22Rv1 (cell line): ENCODE measurements around the gene LCN1.

Experiments used
- H3K27ac ChIP-seq: fragments of 450-650 bp; 2 replicates; pipeline ENCODE4 v1.5.1; 2017
- CTCF ChIP-seq: fragments of 450-650 bp; IDR thresholded peaks from 2 replicates; pipeline ENCODE4 v1.5.1; 2017; ENCODE audit warnings: mild to moderate bottlenecking
- ZFX ChIP-seq: fragments of 450-650 bp; IDR thresholded peaks from 2 replicates; pipeline ENCODE4 v1.6.1; 2017; ENCODE audit warnings: antibody characterized with exemption, borderline replicate concordance

LCN1 gene

GRCh38 chr9:135522137-135522877, 1.1 kb downstream of the LCN1 start:
- no peak overlapping the region for H3K27ac ChIP-seq
- TF ChIP-seq ZFX: no peak
- TF ChIP-seq CTCF: no peak

GRCh38 chr9:135522931-135523330, 1.7 kb downstream of the LCN1 start:
- TF ChIP-seq CTCF (no peak), ZFX (no peak)

GRCh38 chr9:135523521-135524129, 2.4 kb downstream of the LCN1 start:
- TF ChIP-seq CTCF (no peak), ZFX (no peak)
- no peak overlapping the region for H3K27ac ChIP-seq

More at GRCh38 chr9:135522931-135523330, 1.7 kb downstream of the LCN1 start:
- H3K27ac ChIP-seq: no peak overlapping the region

- no peak for TF ChIP-seq ZFX
- TF ChIP-seq CTCF: no peak
- H3K27ac ChIP-seq: no peak overlapping the region
Measured at GRCh38 chr9:135524130-135524861, 3.1 kb downstream of the LCN1 start.

- H3K27ac ChIP-seq: no peak overlapping the region
- TF ChIP-seq CTCF: no peak
- no peak for TF ChIP-seq ZFX
Measured at GRCh38 chr9:135525241-135526088, 4.2 kb downstream of the LCN1 start.

GRCh38 chr9:135526089-135526729, 5.0 kb downstream of the LCN1 start:
- H3K27ac ChIP-seq: no peak overlapping the region
- no peak for TF ChIP-seq ZFX
- no peak for TF ChIP-seq CTCF
